Fibroblast of skin of left biceps (primary cell): ENCODE data around the gene FRS3.
A peak's percentile ranks its signal among the peaks of the same experiment; 100 is the strongest.

Source experiments
- DNase-seq, 2 experiments: peaks; one replicate each; pipeline ENCODE4 v3.0.0-alpha.2; 2013; ENCODE audit warnings: low read depth in 2 of 2

FRS3 gene

GRCh38 chr6:41741625-41742490 lies 37.8 kb downstream of the FRS3 start:
- DNase-seq, result no peak

GRCh38 chr6:41740366-41741162 lies 39.1 kb downstream of the FRS3 start:
- DNase-seq, result no peak

GRCh38 chr6:41739041-41739440 lies 40.7 kb downstream of the FRS3 start:
- no peak for DNase-seq

- DNase-seq, result no peak
Measured at GRCh38 chr6:41737591-41738130, 42.0 kb downstream of the FRS3 start.

GRCh38 chr6:41736800-41737555 lies 42.7 kb downstream of the FRS3 start:
- DNase-seq, result no peak

- no peak for DNase-seq
Measured at GRCh38 chr6:41736186-41736733, 43.4 kb downstream of the FRS3 start.

DNA sequence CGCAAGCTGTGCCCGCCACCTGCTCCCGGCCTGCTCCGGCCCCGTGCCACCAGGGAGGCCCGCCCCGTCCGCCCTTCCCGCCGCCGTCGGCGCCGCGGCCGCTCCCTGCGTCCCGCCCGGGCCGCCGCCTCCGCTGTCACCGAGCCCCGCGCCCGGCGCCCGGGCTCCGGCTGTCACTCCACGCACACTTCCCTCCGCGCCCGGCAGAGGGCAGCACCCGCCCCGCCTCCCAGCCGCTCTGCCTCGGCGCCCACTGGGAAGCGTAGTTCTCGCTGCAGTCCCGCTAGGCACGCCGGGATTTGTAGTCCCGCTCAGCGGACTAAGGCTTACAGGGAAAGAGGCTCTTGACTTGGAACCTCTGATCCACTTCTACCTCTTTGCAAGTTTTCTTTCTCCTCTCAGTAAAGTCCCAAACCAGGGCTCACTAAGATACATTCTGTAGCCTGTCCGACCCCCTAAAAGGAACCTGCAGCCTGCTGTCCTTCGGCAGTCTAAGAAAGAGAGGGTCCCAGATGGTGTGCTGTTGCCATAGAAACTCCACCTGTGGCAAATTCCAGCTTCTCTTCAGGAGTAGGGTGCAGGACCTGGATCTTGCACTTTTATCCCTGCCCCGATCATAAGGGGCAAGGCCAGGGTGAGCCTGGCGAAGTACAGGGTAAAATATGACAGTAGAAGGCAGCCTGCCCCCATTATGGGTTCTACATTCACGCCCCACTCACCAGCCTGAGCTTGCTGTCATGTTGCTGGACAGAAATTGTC lies 44.1 kb downstream of the FRS3 start, which contains the start of gene TFEB:
TSS of gene TFEB (minus strand) at position 182 of the 759 bp plus-strand sequence. CDS start 44,395 bp downstream, outside the sequence.
- DNase-seq, result peak; percentile 62 to 67

DNA sequence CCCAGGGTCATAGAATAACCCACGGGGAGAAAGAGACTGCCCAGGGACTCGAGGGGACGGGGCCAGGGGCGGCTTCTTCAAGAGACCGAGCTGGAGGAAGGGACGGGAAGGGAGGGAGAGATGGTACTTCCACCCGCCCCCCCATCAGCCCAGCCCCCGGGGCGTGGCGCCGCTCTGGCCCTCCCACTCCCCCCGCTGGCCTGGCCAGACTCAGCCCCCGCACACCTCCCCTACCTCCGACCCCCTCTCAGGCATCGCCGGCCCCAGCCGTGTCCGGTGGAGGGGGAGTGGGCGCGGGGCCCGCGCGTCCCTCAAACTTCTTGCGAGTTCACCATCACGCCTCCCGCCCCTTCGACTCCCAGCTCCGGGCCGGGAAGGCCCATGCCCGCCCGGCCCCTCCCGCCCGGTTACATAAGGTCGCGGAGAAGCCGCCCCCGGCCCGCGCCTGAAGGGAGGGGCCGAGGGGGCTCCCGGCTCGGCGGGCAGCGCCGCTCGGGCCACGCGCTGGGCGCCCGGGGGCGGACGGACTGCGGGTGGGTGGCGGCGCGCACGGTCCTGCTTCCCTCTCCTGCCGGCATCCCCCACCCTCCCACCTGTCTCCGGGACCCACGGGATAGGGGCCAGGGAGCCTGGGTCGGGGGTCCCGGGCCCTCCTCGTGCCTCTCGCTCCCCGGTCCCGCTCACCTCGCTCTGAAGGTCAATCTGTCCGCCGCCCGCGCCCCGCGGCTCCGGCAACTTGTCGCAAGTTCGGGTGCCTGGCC lies 44.9 kb downstream of the FRS3 start:
- DNase-seq, result peak; percentile 26 to 30

DNA sequence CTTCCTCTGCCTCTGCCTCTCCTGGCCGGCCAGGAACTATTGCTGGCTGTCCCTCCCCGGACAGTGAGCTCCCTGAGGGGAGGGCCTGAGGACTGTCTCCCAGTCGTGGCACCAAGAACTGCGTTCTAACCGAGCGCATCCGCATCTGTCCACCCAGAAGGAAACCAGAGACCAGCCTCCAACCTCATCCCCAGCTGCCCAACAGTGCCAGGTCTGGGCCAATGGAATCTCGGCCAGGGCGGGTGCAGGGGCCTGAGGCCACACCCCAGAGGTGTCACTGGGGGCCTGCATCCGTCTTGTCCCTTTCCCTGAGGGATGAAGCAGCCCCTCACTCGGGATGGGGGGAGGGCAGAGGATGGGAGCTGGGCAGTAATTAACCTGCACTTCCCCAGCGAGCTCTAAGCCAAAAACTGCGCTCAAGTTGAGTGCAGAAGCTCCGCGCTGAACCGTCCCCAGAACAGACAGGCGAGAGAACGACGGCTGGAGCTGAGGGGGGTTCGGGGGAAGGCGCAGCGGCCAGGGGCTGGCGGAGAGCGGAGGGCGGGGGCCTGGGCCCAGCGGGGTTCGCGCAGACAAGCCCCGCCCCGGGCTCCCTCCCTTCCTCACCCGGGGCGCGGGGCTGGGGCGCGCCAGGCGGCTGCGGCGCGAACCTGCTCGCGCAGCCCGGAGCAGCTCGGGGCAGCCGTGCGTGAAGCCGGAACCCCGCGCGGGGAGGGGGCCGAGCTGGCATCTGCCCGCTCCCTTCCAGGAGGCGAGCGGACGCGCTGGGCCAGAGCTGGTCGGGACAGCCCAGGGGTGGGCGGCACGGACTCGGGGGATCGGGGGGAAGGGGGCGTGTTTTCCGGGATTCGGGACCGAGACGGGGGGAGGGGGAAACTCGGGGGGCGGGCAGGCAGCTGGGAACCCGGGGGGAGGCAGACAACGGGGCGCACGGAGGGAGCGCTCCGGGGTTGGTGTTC lies 45.7 kb downstream of the FRS3 start:
- peak in 1 of 2 experiments; percentile 18 for DNase-seq

DNA sequence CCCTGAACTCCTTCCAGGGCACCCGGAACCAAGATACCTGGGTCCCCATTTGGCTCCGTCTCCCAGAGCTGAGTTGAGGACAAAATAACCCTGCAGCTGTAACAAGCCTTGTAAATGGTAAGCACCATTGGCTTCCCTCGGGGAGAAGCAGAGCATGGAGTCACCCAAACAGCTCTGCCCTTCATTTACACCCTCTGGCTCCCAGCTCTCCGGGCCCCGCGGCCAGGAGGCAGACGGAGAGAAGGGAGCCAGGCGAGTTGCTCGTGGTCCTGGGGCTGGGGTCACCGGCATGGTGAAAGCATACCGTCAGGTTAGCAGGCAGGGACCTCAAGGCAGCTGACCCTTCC lies 46.4 kb downstream of the FRS3 start:
- DNase-seq, result no peak

- DNase-seq, result no peak
Measured at GRCh38 chr6:41732591-41733359, 46.9 kb downstream of the FRS3 start.

DNA sequence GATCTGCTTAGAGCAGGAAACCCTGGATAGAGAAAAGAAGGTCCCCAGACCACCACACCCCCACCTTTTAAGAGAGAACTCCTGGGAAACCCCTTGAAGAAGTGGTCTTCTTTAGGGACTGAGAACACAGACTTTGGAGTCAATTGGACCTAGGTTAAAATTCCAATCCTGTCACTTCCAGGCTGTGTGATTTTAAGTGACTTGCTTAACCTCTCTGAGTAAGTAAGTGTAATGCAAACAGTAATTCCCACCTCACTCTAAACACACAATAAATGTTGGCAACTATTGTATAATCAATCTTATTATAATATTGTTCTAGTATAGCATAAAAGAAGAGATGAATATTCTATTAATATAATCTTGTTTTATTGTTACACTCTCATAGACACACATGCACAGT lies 47.6 kb downstream of the FRS3 start:
- no peak for DNase-seq

- DNase-seq, result no peak
Measured at GRCh38 chr6:41731561-41732086, 48.1 kb downstream of the FRS3 start.

DNA sequence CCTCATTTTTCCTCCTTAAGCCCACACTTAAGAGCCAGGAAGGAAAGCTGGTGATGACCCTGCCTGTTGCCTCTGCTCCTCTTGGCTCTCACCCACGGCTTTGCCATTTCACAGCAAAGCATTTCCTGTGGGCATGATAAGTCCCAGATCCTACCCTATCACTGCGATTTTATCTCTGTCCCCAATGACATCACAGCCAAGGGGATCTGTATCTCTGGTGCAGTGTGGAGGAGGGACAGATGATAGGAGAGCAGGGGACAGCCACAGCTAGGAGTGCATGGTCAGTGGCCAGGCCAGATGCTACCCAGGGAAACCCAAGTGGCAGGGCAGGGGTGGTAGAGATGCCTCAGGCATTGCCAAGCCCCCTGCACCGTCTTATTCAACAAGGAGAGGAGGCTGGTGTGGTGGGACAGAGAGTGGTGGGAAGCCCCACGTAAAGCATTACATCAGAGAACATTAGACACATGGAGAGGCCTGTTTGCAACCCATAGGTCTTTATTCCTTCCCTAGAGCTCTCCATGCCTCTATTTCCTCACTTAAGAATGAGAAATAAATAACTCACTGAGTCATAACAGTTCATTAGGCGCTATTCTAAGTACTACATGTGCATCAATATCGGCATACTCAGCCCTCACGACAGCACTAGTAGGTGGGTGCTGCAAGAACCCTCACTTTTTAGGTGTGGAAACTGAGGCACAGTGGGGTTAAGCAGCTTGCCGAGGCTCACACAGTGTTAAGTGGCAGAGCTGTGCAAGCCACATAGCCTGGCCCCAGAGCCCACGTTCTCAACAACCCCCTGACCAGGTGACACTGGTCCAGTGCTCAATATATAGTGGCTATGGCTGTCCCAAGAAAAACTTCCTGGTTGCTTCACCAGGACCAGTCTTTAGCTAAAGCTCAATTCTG lies 48.9 kb downstream of the FRS3 start:
- no peak for DNase-seq

GRCh38 chr6:41729624-41730023 lies 50.1 kb downstream of the FRS3 start:
- no peak for DNase-seq

- no peak for DNase-seq
Measured at GRCh38 chr6:41728954-41729353, 50.7 kb downstream of the FRS3 start.
